CD14-positive monocyte (primary cell): ENCODE data around the gene NAGPA. TPM values are rescaled to one million over a fixed set of nuclear protein-coding genes. Genes with fewer than 3 reads are reported as not detected.

Experiments used
- DNase-seq, 3 donors: peaks; one replicate each; pipeline ENCODE4 v3.0.0-alpha.2; 2011 to 2022
- H2AFZ ChIP-seq: 2 replicates; pipeline ENCODE4 v1.6.0; 2012; ENCODE audit warnings: mild to moderate bottlenecking, low read depth, low read length, inconsistent platforms; ENCODE audit not compliant: insufficient read depth, poor library complexity, severe bottlenecking
- H3K27ac ChIP-seq, 2 donors: 1 replicate in 1 of 2; 2 replicates in 1 of 2; pipeline ENCODE4 v1.5.1; 2012 to 2013; ENCODE audit warnings: low read length in 2 of 2, control low read depth in 1 of 2, inconsistent platforms in 1 of 2, low read depth in 1 of 2, mild to moderate bottlenecking in 1 of 2
- H3K27me3 ChIP-seq, 2 donors: one replicate each; pipeline versions ENCODE4 v1.6.0 to v1.6.1; 2011 to 2013; ENCODE audit warnings: low read length in 2 of 2; ENCODE audit not compliant: control insufficient read depth in 2 of 2, insufficient read depth in 2 of 2
- H3K36me3 ChIP-seq, 2 donors: replicated peaks in 1 of 2; 1 replicate in 1 of 2; 2 replicates in 1 of 2; pipeline versions ENCODE4 v1.5.1 to v1.6.1; 2012 to 2013; ENCODE audit warnings: low read length in 2 of 2, control low read depth in 1 of 2, inconsistent platforms in 1 of 2, mild to moderate bottlenecking in 1 of 2; ENCODE audit not compliant: insufficient read depth in 2 of 2, control insufficient read depth in 1 of 2
- H3K4me1 ChIP-seq, 2 donors: 1 replicate in 1 of 2; 2 replicates in 1 of 2; pipeline versions ENCODE4 v1.5.1 to v1.6.1; 2012 to 2013; ENCODE audit warnings: low read length in 2 of 2, control low read depth in 1 of 2, inconsistent platforms in 1 of 2, mild to moderate bottlenecking in 1 of 2, moderate library complexity in 1 of 2; ENCODE audit not compliant: insufficient read depth in 2 of 2, control insufficient read depth in 1 of 2
- H3K4me2 ChIP-seq: replicated peaks from 2 replicates; pipeline ENCODE3; 2012; ENCODE audit warnings: low read length, moderate library complexity, mild to moderate bottlenecking; ENCODE audit not compliant: poor library complexity, severe bottlenecking; ENCODE audit errors: extremely low read depth
- H3K4me3 ChIP-seq, 3 experiments: fragments of 200-600 bp in 1 of 3; sonication (generic) in 1 of 3; replicated peaks in 1 of 3; 1 replicate in 2 of 3; 2 replicates in 1 of 3; pipeline ENCODE4 v1.5.1; 2011 to 2013; ENCODE audit warnings: low read length in 3 of 3, mild to moderate bottlenecking in 3 of 3, control low read depth in 2 of 3, low read depth in 2 of 3, inconsistent platforms in 1 of 3, moderate library complexity in 1 of 3
- H3K79me2 ChIP-seq: 2 replicates; pipeline ENCODE4 v1.6.0; 2012; ENCODE audit warnings: mild to moderate bottlenecking, control low read depth, inconsistent platforms, low read length, moderate library complexity; ENCODE audit not compliant: insufficient read depth
- H3K9ac ChIP-seq: 2 replicates; pipeline ENCODE4 v1.6.0; 2017; ENCODE audit warnings: low read length, mild to moderate bottlenecking; ENCODE audit not compliant: insufficient read depth, poor library complexity, severe bottlenecking
- H3K9me3 ChIP-seq, 2 donors: replicated peaks in 1 of 2; 1 replicate in 1 of 2; 2 replicates in 1 of 2; pipeline versions ENCODE4 v1.5.1 to v1.6.1; 2012 to 2013; ENCODE audit warnings: low read length in 2 of 2, control low read depth in 1 of 2; ENCODE audit not compliant: control insufficient read depth in 1 of 2, insufficient read depth in 1 of 2
- H4K20me1 ChIP-seq: 2 replicates; pipeline ENCODE4 v1.6.0; 2012; ENCODE audit warnings: mild to moderate bottlenecking, low read length, control low read depth, moderate library complexity; ENCODE audit not compliant: insufficient read depth
- H3K27ac Mint-ChIP-seq, 7 donors: one replicate each; pipeline ENCODE4 v1.8.0; 2020; ENCODE audit warnings: mild to moderate bottlenecking in 7 of 7, mixed read lengths in 7 of 7, moderate library complexity in 6 of 7, inconsistent platforms in 2 of 7
- H3K27me3 Mint-ChIP-seq, 3 donors: one replicate each; pipeline ENCODE4 v1.8.0; 2021 to 2022; ENCODE audit warnings: low read depth in 3 of 3, mild to moderate bottlenecking in 3 of 3, mixed read lengths in 3 of 3, moderate library complexity in 3 of 3, inconsistent platforms in 1 of 3
- H3K36me3 Mint-ChIP-seq, 2 donors: one replicate each; pipeline ENCODE4 v1.8.0; 2020; ENCODE audit warnings: mixed read lengths in 2 of 2, inconsistent platforms in 1 of 2, mild to moderate bottlenecking in 1 of 2
- H3K4me1 Mint-ChIP-seq: one replicate; pipeline ENCODE4 v1.8.0; 2020; ENCODE audit warnings: mild to moderate bottlenecking, mixed read lengths
- H3K4me3 Mint-ChIP-seq, 2 donors: one replicate each; pipeline ENCODE4 v1.8.0; 2020; ENCODE audit warnings: mild to moderate bottlenecking in 2 of 2, mixed read lengths in 2 of 2, moderate library complexity in 1 of 2
- H3K9me3 Mint-ChIP-seq, 7 donors: one replicate each; pipeline ENCODE4 v1.8.0; 2020 to 2022; ENCODE audit warnings: mixed read lengths in 7 of 7, mild to moderate bottlenecking in 6 of 7, moderate library complexity in 6 of 7, inconsistent platforms in 2 of 7
- CTCF ChIP-seq: fragments of 200-600 bp; IDR thresholded peaks from one replicate; pipeline ENCODE4 v1.8.0; 2022; ENCODE audit warnings: antibody characterized with exemption, mild to moderate bottlenecking
- WGBS: methylation state at CpG from one replicate; pipeline ENCODE4 v1.1.5; 2013; ENCODE audit warnings: missing lambda C conversion rate; ENCODE audit not compliant: insufficient coverage; 5-methylcytosine and 5-hydroxymethylcytosine counted together
- intact Hi-C, 2 donors: fragments of 100-400 bp; cut with micrococcal nuclease; formaldehyde crosslinking; loops; one replicate each; pipeline versions ENCODE4 v1.15.0 to v1.15.1; 2023
- polyA plus RNA-seq, 3 donors: library from polyadenylated mRNA; depleted of rRNA in 1 of 3; unstranded in 2 of 3; stranded (reverse) in 1 of 3; fragments of 300-500 nt in 2 of 3; fragments of >200 nt in 1 of 3; fragmentation: Illumina TruSeq in 2 of 3; gene quantifications; 1 replicate in 2 of 3; 2 replicates in 1 of 3; pipeline ENCODE4 v1.2.3, GENCODE V29; 2012 to 2021

NAGPA gene
- polyA plus RNA-seq, 3 donors = 44.1 to 51.5 (median 44.9) TPM

- Histone ChIP-seq H3K79me2 (no peaks in the 10 kb centered on the region), H3K9ac (no peak overlapping the region), H3K9me3 (no peaks in the 10 kb centered on the region), H4K20me1 (no peaks in the 10 kb centered on the region), H3K27ac (no peak overlapping the region), H3K4me1 (no peaks in the 10 kb centered on the region), H3K4me2 (no peak overlapping the region), H3K4me3 (no peak overlapping the region), H2AFZ (no peak overlapping the region), H3K36me3 (no peaks in the 10 kb centered on the region), H3K27me3 (no peaks in the 10 kb centered on the region)
- 91% methylated on average over 3 of the region's 10 CpGs for WGBS
- intact Hi-C loops = no loop called here
- H3K27ac Mint-ChIP-seq = no peak overlapping the region
- H3K36me3 Mint-ChIP-seq = no peaks in the 10 kb centered on the region
- no peak overlapping the region for H3K4me3 Mint-ChIP-seq
- TF ChIP-seq CTCF = no peak
- no peak for DNase-seq
- peaks cover 2 to 18% (median 6%) of the 10 kb centered on the region in 3 donors for H3K27me3 Mint-ChIP-seq
- no peaks in the 10 kb centered on the region for H3K4me1 Mint-ChIP-seq
- H3K9me3 Mint-ChIP-seq = no peaks in the 10 kb centered on the region
Measured at GRCh38 chr16:5007256-5007655, 26.5 kb downstream of the NAGPA start.

GRCh38 chr16:5006348-5007193, 27.2 kb downstream of the NAGPA start:
- no peak for DNase-seq
- H2AFZ ChIP-seq = no peak overlapping the region
- no peak overlapping the region for H3K4me2 ChIP-seq
- H3K27me3 ChIP-seq = no peaks in the 10 kb centered on the region
- no peaks in the 10 kb centered on the region for H3K9me3 ChIP-seq
- no peak overlapping the region for H3K27ac ChIP-seq
- Mint-ChIP-seq H3K36me3 (no peaks in the 10 kb centered on the region), H3K27ac (no peak overlapping the region), H3K27me3 (peaks cover 3 to 15% (median 4%) of the 10 kb centered on the region in 3 donors), H3K4me1 (peaks cover under 1% of the 10 kb centered on the region), H3K4me3 (no peak overlapping the region), H3K9me3 (no peaks in the 10 kb centered on the region)
- no peak overlapping the region for H3K4me3 ChIP-seq
- no peaks in the 10 kb centered on the region for H4K20me1 ChIP-seq
- 85% methylated on average over 20 of the region's 22 CpGs for WGBS
- TF ChIP-seq CTCF = no peak
- no peaks in the 10 kb centered on the region for H3K4me1 ChIP-seq
- intact Hi-C loops = no loop called here
- H3K36me3 ChIP-seq = no peaks in the 10 kb centered on the region
- no peaks in the 10 kb centered on the region for H3K79me2 ChIP-seq
- H3K9ac ChIP-seq = no peak overlapping the region
